ENCODE results near the gene BNIP3.
"Not testable (repeated sequence)": the region's sequence is repeated elsewhere in the genome, so short reads cannot be mapped to it uniquely, and the experiment has no call there.

BNIP3 gene

GRCh38 chr10:131955591-131956340, 26.0 kb downstream of the BNIP3 start:
- Histone ChIP-seq H3K4me3 (replicated peaks; ENCODE audit: insufficient read depth, low read length) (no peak overlapping the region), H3K27me3 (ENCODE audit: insufficient read depth, poor library complexity, severe bottlenecking) (no peaks in the 10 kb centered on the region), H3K27ac (replicated peaks) (no peak overlapping the region)
- DNase-seq (ENCODE audit: low read depth in 1 of 2, low spot score in 1 of 2): no peak
- TF ChIP-seq POLR2AphosphoS5 (IDR thresholded peaks at IDR 0.05; ENCODE audit: low read depth): no peak
- TF ChIP-seq SPI1 (IDR thresholded peaks at IDR 0.05; ENCODE audit: borderline replicate concordance, low read depth): no peak
- TF ChIP-seq GABPA (IDR thresholded peaks at IDR 0.05; ENCODE audit: low read depth): no peak
- TF ChIP-seq, protein P1, sequence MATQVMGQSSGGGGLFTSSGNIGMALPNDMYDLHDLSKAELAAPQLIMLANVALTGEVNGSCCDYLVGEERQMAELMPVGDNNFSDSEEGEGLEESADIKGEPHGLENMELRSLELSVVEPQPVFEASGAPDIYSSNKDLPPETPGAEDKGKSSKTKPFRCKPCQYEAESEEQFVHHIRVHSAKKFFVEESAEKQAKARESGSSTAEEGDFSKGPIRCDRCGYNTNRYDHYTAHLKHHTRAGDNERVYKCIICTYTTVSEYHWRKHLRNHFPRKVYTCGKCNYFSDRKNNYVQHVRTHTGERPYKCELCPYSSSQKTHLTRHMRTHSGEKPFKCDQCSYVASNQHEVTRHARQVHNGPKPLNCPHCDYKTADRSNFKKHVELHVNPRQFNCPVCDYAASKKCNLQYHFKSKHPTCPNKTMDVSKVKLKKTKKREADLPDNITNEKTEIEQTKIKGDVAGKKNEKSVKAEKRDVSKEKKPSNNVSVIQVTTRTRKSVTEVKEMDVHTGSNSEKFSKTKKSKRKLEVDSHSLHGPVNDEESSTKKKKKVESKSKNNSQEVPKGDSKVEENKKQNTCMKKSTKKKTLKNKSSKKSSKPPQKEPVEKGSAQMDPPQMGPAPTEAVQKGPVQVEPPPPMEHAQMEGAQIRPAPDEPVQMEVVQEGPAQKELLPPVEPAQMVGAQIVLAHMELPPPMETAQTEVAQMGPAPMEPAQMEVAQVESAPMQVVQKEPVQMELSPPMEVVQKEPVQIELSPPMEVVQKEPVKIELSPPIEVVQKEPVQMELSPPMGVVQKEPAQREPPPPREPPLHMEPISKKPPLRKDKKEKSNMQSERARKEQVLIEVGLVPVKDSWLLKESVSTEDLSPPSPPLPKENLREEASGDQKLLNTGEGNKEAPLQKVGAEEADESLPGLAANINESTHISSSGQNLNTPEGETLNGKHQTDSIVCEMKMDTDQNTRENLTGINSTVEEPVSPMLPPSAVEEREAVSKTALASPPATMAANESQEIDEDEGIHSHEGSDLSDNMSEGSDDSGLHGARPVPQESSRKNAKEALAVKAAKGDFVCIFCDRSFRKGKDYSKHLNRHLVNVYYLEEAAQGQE (IDR thresholded peaks at IDR 0.05; ENCODE audit: insufficient replicate concordance, low read depth): no peak
- TF ChIP-seq, protein P2, sequence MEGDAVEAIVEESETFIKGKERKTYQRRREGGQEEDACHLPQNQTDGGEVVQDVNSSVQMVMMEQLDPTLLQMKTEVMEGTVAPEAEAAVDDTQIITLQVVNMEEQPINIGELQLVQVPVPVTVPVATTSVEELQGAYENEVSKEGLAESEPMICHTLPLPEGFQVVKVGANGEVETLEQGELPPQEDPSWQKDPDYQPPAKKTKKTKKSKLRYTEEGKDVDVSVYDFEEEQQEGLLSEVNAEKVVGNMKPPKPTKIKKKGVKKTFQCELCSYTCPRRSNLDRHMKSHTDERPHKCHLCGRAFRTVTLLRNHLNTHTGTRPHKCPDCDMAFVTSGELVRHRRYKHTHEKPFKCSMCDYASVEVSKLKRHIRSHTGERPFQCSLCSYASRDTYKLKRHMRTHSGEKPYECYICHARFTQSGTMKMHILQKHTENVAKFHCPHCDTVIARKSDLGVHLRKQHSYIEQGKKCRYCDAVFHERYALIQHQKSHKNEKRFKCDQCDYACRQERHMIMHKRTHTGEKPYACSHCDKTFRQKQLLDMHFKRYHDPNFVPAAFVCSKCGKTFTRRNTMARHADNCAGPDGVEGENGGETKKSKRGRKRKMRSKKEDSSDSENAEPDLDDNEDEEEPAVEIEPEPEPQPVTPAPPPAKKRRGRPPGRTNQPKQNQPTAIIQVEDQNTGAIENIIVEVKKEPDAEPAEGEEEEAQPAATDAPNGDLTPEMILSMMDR (IDR thresholded peaks at IDR 0.05; ENCODE audit: insufficient read depth, low read length): no peak

DNA sequence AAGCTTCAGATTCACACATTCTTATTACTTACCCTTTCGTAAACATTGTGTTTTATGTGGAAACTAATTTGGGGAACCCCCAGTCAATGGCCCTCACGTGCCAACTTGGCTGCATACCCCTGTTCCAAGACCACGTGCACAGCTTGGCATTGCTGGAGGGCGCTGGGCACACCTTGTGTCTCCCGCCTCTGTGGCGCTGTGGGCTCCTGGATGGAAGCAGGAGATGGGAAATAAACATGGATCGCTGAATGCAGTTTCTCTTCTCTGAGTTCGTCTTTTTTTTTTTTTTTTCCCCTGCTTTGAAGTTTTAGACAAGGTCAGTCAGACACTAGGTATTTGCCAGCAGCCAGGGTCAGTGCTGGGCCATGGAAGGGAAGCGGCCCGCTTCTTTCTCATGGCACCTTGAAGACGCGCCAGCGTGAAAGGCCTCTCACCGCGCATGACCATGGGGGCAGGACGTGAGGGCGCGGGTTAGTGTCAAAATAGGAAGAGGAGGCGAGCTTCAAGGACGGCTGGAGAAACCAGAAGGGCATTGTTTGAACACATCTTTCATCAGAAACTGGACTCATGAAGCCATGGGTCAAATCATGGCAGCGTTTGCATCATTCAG, 27.3 kb downstream of the BNIP3 start:
- no peak for DNase-seq (ENCODE audit: low read depth in 1 of 2, low spot score in 1 of 2)
- H3K27me3 ChIP-seq (ENCODE audit: insufficient read depth, poor library complexity, severe bottlenecking): no peaks in the 10 kb centered on the region
- H3K4me3 ChIP-seq (replicated peaks; ENCODE audit: insufficient read depth, low read length): no peak overlapping the region
- TF ChIP-seq, protein P1 (IDR thresholded peaks at IDR 0.05; ENCODE audit: insufficient replicate concordance, low read depth): no peak
- TF ChIP-seq POLR2AphosphoS5 (IDR thresholded peaks at IDR 0.05; ENCODE audit: low read depth) (no peak), GABPA (IDR thresholded peaks at IDR 0.05; ENCODE audit: low read depth) (no peak), SPI1 (IDR thresholded peaks at IDR 0.05; ENCODE audit: borderline replicate concordance, low read depth) (no peak)
- TF ChIP-seq, protein P2 (IDR thresholded peaks at IDR 0.05; ENCODE audit: insufficient read depth, low read length): no peak
- no peak overlapping the region for H3K27ac ChIP-seq (replicated peaks)

DNA sequence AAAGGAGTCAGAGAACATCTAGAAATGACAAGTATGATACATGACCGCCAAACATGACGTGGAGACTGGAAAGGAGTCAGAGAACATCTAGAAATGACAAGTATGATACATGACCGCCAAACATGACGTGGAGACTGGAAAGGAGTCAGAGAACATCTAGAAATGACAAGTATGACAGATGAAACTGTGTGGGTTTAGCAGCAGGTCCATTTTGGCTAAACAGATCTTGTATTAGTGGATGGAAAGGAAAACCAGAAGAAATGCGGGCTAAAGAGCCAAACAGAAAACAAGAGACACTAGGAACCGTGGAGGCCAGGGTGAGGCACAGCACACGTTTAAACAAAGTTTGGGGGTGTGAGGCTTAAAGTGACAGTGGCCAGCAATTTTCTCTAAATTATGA, 31.8 kb downstream of the BNIP3 start:
- not testable (repeated sequence) for DNase-seq (ENCODE audit: low read depth in 1 of 2, low spot score in 1 of 2); H3K27ac ChIP-seq (replicated peaks); H3K4me3 ChIP-seq (replicated peaks; ENCODE audit: insufficient read depth, low read length); H3K27me3 ChIP-seq (ENCODE audit: insufficient read depth, poor library complexity, severe bottlenecking)

DNA sequence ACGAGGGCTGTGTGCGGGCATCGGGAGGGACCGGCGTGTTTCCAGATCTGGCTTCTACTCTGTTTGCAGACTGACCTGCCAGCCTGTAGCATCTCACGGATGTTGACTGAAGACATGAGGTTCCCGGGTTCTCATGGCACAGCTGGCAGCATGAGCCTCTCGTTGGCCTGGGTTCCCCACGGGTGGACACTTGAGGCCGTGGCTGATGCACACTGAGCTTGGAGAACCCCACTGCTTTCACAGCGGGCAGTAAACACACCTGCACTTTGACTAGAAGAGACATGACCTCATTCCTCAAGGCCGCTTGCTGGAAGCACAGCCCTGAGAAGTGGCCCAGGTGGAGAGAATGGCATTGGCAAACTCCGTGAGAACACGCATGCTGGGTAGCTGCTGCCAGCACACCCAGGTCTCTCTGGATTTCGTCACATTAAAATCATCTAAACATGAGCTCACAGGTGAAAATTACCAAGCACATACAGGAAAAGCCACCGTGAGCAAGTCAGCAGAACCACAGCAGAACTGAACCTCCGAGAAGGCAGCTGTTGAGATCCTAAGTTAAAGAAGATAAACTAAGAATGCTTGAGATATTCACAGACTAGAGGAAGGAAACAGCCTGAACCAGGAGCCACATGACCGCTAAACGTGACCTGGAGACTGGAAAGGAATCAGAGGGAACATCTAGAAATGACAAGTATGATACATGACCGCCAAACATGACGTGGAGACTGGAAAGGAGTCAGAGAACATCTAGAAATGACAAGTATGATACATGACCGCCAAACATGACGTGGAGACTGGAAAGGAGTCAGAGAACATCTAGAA, 32.5 kb downstream of the BNIP3 start:
- Histone ChIP-seq H3K4me3 (replicated peaks; ENCODE audit: insufficient read depth, low read length) (no peak overlapping the region), H3K27ac (replicated peaks) (no peak overlapping the region), H3K27me3 (ENCODE audit: insufficient read depth, poor library complexity, severe bottlenecking) (no peaks in the 10 kb centered on the region)
- TF ChIP-seq, protein P1 (IDR thresholded peaks at IDR 0.05; ENCODE audit: insufficient replicate concordance, low read depth): no peak
- no peak for TF ChIP-seq SPI1 (IDR thresholded peaks at IDR 0.05; ENCODE audit: borderline replicate concordance, low read depth)
- no peak for DNase-seq (ENCODE audit: low read depth in 1 of 2, low spot score in 1 of 2)
